ENCODE data around the gene KIDINS220.
"Not testable (repeated sequence)": the region's sequence is repeated elsewhere in the genome, so short reads cannot be mapped to it uniquely, and the experiment has no call there.

Gene KIDINS220

DNA sequence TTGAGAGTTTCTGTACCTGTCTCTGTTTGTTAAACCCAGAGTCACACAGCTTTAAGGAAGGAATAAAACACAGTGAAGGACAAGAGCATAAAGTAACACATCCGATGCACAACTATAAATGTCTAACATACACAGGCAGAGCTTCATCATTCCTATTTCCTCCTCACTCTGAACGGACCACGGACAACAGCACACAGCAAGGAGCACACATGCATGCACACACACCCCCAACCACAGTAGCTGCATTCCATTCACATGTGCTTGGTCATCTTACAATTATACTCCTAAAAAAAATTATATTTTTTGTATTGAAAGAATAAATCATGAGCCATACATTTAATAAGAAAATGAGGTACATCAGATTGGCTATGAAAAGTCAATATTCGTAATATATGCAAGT lies 97.3 kb downstream of the KIDINS220 start:
- DNase-seq: no peak

DNA sequence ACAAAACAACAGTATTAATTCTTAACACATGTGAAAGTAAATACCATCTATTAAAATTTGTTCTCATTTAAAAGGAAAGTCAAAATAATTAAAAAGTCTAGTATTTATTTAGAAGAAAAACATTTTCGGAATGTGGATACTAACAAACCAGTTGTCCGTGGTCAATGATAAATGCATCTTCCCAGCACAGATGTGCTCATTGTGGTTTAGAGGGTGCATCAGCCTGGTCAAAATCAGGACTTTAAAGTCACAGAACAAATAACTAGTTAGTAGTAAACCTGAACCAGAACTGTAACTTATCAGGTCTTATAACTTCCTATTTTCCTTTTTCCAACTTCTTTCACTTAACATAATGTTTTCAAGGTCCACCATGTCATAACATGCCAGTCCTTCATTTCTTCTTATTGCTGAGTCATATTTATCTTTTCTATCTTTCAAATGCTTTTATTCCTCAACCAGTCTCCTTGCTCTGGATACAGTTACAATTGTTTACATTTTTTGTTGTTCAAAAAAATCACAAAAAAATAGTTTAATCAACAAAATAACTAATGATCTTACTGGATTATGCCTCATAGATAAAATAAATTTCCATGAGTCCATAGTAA lies 99.7 kb downstream of the KIDINS220 start:
- no peak for DNase-seq

DNA sequence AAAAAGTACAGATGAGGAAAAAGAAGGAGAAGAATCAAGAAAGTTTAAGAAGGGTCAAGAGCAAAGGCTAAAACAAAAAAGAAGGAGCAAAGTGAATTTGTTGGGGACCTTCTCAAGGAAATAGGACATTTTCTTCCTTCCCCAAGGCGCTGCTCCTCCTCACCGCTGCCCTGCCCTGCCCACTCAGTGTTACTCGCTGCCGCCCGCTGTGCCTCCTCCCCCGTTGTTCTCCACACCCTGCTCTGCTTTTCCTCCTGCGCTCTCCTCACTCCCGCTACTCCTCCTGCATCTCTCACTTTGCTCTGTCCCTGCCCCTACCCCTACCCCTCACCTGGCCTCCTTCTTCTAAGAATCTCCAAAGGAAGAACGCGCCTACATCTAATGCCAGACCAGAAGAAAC lies 104.8 kb downstream of the KIDINS220 start:
- DNase-seq: no peak

DNA sequence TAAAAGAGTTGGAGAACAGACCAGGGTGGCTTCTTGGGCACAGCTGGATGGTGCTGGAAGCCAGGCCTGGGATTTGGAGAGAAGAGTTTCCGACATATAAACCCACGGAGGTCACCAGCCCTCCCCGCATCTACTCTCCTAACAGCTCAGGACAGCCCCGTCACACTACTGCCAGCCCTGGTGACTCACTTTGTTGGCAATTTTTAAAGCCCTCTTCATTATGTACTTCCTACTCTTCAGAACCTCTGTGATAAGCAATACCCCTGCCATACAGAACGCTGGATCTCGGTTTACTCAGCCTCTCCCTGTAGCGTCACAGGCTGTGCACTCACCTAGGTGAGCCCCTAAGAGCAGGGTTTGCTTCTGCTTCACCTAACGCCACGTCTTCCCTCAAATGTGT lies 107.5 kb downstream of the KIDINS220 start:
- no peak for DNase-seq

DNA sequence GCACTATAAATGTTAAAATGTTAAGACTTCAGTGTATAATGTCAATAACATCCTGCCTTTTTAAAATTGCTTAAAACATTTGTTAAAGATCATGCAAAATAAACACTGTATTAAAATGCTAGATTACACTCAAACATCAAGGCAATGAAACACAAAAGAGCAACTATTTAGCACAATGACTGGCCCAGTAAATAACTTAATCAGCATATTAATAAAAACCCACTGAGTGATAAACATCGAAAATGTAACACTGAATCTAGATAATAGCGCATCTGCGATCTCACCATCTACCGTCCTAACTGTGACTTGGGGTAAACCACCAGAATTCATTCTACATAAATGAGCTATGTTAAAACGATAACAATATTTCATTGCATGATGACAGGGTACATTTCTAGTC lies 108.3 kb downstream of the KIDINS220 start:
- DNase-seq: not testable (repeated sequence)

DNA sequence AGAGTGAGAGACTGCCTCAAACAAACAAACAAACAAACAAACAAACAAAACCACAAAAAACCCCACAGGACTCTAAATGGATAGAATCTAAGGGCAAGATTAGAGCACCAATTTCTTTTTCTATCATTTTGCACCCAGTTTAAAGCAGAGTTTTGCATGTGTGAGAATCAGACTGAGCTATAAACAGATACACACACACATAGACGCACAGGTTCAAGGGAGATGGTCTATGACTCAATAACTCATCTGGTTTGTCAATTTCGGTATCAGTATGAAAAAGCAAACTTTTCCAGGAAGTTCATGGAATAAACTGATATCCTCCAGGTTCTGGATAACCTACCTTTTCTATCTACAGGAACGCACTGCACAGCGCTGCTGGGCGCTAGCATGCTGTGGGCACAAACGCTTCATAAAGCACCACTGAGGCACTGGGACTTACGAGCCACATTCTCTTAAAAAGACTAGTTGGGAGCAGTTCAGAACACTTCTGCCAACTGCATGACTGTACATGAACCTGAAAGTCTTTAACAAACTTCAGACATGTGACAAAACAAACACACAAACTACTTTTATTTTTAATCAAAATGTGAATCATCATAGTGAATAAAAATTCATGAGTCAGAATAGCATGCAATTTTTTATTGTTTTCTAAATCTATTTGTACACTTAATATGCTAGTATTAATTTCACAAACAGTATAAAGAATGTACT lies 109.0 kb downstream of the KIDINS220 start:
- DNase-seq: no peak

DNA sequence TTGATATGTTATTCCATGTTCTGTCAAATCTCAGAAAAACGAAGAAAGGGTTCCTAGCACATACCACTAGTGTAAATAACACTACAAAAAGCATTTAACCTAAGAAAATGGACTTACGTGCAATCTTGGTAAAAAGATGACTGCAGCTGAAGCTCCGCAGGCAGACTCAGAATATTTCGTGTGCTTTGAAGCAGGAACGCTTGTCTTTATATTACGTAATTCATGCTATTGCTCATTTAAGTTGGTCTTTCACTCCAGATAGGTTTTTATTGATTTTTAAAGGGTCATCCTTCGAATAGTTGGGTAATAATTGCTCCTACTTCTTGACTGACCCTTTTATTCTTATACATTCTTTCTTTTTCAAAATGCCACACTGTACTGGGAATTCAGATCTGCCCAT lies 111.6 kb downstream of the KIDINS220 start:
- no peak for DNase-seq

DNA sequence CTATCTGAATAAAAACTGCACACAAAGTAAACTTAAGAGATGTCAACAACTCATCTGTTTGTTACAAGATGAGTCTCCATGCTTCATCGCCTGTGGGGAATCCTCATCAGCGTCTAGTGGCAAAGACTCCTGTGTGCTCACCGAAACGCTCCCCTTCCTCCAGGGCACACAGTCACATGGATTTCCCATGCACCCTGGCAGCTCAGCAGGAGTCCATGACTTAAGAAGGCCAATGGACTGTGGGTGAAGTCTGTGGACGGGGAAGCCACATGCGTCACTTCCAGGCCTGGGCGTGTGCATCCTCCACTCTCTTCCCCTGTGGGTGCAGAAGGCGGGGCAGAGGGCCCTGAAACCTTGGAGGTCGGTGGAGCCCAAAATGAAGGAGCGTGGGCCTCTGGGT lies 114.4 kb downstream of the KIDINS220 start:
- DNase-seq: no peak

DNA sequence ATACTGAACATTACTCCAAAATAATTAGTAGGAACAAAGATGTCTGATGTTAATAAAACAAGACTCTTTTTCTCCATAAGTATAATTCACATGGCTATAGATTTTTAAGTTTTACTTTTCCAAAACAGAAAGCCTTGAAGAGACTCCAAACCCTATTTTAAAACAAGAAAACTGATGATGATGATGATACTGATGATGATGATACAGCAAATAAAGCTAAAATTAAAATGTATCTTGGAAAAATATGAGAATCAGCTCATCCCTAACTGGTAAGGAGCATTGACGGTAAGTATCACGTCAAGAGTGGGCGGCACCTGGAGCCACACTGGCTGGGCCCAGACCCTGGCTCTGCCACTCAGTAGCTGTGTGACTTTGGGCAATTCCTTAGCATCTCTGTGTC lies 116.0 kb downstream of the KIDINS220 start:
- no peak for DNase-seq

DNA sequence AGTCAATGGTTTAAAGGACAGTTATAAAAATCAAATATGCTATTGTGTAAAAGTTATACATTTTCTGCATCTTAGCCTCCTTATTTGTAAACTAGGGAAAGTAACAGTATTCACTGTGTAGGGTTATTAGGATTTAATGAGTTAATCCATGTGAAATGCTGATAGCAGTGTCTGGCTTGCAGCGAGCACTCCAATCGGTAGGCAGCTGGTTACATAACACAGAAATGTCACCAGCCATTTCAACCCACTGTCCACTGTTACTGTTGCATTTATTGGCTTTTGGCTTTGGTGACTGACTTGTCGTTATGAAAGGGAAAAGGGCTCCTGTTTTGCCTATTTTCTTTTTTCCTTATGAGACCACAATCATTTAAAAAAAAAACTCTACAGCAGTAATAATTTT lies 116.7 kb downstream of the KIDINS220 start:
- DNase-seq: no peak

DNA sequence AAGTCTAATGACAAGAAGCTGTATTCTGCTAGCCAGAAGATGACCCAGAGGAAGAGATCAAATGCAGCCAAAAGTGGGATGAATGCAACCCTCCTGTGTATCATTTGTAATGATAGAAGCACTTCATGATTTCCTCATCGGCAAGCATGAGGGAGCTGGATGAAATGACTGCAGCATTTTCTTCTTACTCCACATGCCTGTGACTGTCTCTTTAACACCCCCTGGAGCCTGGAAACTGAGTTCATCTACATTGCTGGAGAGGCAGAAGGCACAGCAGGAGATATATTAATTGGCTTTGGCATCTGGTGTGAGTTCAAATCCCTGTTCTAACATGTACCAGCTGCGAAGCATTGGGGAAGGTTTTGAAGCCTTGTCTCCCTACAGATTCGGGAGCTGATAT lies 117.9 kb downstream of the KIDINS220 start:
- no peak for DNase-seq

DNA sequence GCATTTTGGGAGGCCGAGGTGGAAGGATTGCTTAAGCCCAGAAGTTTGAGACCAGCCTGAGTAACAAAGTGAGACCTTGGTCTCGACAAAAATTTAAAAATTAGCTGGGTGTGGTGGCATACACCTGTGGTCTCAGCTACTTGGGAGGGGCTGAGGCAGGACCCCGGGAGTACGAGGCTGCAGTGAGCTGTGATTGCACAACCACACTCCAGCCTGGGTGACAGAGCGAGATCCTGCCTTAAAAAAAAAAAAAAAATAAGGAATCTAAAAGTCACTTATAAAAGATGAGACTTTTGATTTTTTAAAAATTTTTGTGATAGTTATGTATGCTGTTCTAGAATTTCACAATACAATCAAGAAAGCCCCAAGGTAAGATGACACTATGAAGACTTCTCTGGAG lies 122.4 kb downstream of the KIDINS220 start:
- no peak for DNase-seq

DNA sequence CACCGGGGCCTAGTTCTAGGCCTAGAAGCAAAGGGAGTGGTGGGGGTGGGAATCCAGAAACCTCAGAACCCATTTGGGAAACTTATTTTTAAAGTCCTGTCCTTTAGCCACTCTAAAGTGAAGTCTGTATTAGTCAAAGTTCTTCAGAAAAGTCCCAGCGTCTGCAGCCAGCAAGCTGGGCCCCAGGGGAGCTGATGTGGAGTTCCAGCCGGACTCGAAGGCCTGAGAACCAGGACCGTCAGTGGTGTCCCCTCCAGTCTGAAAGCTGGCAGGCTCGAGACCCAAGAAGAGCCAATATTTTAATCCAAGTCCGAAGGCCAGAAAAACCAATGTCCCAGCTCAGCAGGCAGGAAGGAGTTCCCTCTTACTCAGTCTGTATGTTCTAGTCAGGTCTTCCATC lies 123.1 kb downstream of the KIDINS220 start:
- DNase-seq: no peak

DNA sequence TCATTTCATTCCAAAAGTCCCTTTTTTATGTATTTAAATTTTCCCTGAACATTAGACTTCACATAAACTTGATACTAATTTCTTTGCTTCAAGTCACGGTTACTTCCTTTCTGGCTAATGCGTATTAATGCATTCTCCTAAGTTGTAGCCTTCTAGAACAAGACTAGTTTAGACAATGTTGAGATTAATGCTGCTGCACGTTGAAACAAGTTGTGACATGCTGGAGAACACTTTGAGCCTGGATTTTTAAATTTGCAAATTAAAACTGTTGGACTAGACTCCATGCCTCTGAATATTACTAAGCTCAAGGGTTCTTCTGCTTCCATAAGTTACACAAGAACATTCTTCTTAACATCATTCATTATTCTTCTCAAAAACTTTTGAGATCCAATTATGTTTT lies 126.5 kb downstream of the KIDINS220 start:
- no peak for DNase-seq

DNA sequence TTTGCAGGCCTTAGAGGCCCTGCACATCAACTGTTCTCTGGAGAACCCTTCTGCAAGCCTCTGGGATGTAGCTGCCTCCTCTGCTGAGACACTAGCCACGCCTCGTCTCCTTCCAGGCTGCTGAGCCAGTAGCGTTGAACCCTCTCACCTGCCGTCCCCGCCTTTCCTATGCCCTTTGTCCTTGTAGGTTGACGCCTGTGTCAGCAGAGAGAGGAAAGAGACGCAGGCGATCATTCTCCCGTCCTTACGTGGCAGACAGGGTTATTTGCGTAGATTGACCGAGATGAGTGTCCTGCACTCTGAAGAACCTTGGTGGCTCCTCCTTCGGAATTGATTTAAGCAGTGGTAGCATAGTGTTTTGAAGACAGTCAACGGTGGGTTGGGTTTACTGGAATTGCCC lies 127.8 kb downstream of the KIDINS220 start:
- DNase-seq: no peak

DNA sequence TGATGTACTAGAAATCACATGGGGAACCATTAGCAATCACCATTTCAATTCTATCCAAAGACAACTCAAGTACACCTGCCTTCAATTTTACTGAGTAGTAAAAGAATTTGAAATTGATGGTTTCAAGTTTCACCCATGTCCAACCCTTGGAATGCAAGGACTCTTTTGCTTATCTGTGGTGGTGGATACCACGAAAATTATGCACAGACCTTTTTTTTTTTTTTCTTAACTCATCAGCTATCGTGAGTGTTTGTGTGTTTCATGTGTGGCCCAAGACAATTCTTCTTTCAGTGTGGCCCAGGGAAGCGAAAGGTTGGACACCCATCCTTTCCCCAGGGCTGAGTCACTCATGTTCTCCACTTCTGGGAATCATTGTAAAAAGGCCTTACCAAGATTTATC lies 132.5 kb downstream of the KIDINS220 start:
- DNase-seq: no peak

DNA sequence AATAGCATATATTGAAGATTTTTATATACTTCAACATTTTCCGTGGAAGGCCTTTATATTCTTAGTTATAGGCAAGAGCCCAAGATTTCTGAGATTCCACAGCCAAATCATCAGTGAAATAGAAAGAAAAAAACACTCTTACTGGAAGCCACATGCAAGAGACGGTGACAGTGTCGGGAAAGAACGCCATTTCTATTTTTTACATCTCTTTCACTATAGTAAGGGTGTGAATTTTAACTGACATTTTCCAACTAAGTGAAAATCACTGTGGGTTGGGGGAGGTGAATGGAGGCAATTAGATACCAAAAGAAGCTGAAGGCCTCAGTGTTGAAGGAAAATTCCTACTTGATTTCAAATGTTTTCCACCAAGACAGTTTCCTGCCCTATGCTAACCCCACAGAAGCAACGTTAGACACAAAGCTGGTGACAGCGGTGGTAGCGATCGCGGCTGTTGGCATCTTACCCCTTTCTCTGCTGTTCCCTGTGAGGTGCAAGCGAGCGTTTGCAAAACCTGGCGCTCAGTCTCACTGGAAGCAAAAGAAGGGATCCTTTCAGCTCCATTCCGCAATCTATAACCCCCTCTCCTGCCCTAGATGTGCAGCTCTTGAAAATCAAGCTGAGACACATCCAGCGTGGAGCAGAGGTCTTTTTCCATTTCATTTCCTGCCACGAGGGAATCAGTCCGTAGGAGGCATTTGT lies 135.6 kb downstream of the KIDINS220 start:
- DNase-seq: no peak

DNA sequence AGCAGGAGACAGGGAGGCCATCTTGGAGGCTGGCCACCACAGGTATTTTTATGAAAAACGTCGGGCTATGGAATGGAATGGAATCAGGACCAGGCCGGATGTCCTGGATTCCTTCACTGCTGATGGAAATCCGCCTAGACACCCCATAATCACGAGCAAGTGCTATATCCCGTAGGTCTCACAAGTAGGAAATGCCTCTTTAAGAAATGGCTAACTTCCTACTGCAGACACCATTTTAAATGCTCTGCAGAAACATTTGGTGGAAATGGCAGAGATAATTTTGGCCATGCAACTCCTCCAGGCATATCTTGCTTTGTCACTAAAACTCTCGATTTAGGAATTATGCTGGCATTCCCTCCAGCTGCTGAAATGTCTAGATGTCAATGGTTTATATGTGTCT lies 137.6 kb downstream of the KIDINS220 start:
- no peak for DNase-seq

DNA sequence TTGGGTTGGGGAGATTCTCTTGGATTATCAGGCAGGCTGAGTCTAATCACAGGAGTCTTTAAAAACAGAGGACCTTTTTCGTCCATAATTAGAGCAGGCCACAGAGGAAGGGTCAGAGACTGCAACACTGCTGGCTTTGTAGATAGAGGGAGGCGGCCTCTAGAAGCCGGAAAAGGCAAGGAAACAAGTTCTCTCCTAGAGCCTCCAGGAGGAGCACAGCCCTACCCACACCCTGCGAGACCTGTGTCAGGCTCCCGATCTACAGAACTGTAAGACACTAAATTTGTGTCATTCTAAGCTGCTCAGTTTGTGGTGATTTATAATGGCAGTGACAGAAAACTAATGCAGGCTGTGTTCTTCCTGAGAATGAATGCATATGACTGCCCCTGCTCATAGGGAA lies 140.2 kb downstream of the KIDINS220 start:
- DNase-seq: no peak

DNA sequence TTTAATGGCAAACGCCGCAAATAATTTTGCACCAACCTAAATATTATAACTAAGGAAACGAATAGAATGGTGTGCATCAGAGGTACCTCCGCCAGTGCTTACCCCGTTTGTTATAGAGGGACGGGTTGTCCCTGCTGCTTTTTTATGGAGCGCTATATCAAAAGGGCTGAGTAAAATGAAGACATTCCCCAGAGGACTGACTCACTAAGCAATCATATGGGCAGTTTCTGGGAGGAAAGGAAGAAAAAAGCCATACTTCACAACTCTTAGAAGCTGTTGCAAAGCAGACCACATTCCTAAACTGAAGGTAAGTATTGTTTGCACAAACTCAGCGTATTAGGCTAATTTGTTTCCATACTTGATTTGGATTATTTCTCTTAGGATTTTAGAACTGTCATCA lies 142.7 kb downstream of the KIDINS220 start:
- DNase-seq: no peak

DNA sequence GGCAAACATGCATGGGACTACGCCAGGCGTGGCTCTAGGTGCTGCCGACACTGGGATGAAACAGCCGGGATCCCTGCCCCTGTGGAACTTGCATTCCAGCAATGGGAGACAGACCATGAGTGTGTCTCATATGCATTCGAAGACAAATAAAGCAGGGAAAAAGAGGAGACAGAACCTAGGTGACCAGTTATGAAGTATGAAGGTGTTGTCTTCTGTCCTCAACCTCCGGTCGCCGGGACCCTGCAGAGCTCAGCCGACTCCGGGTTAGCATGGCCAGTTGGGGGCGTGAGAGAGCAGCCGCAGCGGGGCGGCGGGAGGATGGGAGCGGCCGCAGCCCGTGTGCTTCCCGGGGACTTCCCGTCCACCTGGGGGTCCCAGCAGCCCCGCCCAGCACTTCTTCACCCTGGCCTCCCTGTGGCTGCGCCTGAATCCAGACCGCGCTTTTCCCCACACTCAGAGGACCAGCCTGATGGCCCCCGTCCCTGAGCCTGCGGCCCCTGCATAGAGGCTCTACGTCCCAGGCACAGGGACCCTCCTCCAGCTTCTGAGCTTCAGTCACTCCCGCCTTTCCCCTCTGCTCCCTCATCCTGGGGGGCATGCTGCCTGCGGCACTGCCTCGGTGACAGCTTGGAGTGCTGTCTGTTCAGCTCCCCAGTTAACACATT lies 144.1 kb downstream of the KIDINS220 start:
- DNase-seq: no peak

DNA sequence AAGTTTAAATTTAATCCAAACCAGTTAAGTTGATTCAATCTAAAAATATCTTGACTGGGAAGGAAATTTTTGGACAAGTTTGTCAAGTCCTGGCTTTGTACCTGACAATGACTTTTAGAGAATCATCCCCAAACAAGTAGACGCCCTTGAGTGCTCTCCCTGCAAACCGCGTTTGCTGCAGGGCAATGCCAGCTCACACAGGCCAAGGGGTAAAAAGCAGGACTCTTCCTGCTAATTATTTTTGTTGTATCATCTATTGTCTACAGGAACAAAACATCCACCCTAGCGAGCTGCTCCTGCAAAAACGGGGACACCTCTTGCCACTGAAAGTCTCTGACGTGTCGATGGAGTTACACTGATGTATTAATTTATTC lies 144.6 kb downstream of the KIDINS220 start:
- DNase-seq: no peak

DNA sequence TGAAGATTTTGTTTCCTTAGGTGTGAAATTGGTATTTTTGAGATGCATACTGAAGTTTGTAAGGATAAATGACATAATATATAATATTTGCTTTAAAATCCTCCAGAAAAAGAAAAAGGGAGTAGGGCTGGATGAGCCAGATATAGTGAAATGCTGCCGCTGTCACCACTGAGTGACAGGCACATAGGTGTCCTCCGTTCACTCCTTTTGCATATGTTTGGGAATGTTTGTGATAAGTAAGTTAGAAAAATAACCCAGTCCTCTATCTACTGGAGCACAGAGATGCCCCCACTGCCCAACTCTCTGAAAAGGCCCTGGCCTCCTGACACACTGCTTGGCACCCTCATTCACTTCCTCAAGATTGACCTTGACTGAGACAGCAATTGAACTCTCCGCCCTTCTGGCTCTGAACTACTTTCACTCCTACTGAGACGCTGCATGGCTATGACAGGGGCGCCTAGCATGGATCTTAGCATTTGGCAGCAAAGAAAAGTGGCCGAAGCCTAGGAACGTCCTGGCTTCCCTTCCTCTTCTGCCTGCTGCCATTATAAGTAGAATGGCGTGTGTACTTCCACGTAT lies 145.5 kb downstream of the KIDINS220 start:
- no peak for DNase-seq

Measured in NCI-H1436 (cell line).